Tibial nerve (tissue), 4 donors: ENCODE measurements around the gene SH3RF2.

Source experiments
- CTCF ChIP-seq, 5 experiments: fragments of 200-600 bp in 3 of 5; fragments of 450-650 bp in 2 of 5; sonication (generic) in 3 of 5; IDR thresholded peaks; one replicate each; pipeline ENCODE4 v1.5.1; 2016 to 2019; ENCODE audit warnings: antibody characterized with exemption in 5 of 5, mild to moderate bottlenecking in 3 of 5, moderate library complexity in 2 of 5
- EP300 ChIP-seq, 2 donors: sonication (generic); formaldehyde crosslinking; IDR thresholded peaks; one replicate each; pipeline ENCODE4 v1.6.1; 2017; ENCODE audit warnings: antibody characterized with exemption in 2 of 2, mild to moderate bottlenecking in 1 of 2
- POLR2A ChIP-seq, 2 donors: fragments of 450-650 bp; IDR thresholded peaks; one replicate each; pipeline ENCODE4 v1.6.1; 2017; ENCODE audit warnings: antibody characterized with exemption in 2 of 2, mild to moderate bottlenecking in 2 of 2, moderate library complexity in 2 of 2

- TF ChIP-seq CTCF (IDR thresholded peaks at IDR 0.05) (no peak), POLR2A (IDR thresholded peaks at IDR 0.05) (no peak), EP300 (IDR thresholded peaks at IDR 0.05) (no peak)
These were observed 119.1 kb downstream of the SH3RF2 start for GRCh38 chr5:146055432-146055831.
